DND-41 (cell line): ENCODE results near the gene SLC16A10.

Experiments used
- CTCF ChIP-seq: IDR thresholded peaks from 2 replicates; pipeline ENCODE4 v1.5.1; 2012; ENCODE audit warnings: borderline replicate concordance, low read length, moderate library complexity, mild to moderate bottlenecking; ENCODE audit not compliant: poor library complexity, severe bottlenecking; ENCODE audit errors: extremely low read depth
- EZH2 ChIP-seq: IDR thresholded peaks from 3 replicates; pipeline ENCODE4 v1.6.1; 2012; ENCODE audit warnings: borderline replicate concordance, low read depth, mild to moderate bottlenecking, moderate library complexity, low read length, inconsistent platforms; ENCODE audit not compliant: severe bottlenecking

- TF ChIP-seq CTCF, result no peak
- TF ChIP-seq EZH2, result no peak
These were observed 134.5 kb downstream of the SLC16A10 start for GRCh38 chr6:111221804-111222203.
